ENCODE results near the gene CD24.

Gene CD24

DNA sequence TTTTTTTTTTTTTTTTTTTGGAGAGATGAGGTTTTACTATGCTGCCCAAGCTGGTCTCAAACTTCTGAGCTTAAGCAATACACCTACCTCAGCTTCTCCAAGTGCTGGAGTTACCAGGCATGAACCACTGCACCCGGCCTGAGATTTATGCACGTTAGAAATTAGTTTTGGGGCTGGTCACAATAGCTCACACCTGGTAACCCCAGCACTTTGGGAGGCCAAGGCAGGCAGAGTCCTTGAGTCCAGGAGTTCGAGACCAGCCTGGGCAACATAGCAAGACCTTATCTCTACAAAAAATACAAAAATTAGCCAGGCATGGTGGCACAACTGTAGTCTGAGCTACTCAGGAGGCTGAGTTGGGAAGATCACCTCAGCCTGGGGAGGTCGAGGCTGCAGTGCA lies 51.9 kb downstream of the CD24 start (continued):
- TF ChIP-seq, protein P1, sequence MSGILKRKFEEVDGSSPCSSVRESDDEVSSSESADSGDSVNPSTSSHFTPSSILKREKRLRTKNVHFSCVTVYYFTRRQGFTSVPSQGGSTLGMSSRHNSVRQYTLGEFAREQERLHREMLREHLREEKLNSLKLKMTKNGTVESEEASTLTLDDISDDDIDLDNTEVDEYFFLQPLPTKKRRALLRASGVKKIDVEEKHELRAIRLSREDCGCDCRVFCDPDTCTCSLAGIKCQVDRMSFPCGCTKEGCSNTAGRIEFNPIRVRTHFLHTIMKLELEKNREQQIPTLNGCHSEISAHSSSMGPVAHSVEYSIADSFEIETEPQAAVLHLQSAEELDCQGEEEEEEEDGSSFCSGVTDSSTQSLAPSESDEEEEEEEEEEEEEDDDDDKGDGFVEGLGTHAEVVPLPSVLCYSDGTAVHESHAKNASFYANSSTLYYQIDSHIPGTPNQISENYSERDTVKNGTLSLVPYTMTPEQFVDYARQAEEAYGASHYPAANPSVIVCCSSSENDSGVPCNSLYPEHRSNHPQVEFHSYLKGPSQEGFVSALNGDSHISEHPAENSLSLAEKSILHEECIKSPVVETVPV (CRISPR knock-in tag; IDR thresholded peaks at IDR 0.05) = no peak
- TF ChIP-seq, protein P2, sequence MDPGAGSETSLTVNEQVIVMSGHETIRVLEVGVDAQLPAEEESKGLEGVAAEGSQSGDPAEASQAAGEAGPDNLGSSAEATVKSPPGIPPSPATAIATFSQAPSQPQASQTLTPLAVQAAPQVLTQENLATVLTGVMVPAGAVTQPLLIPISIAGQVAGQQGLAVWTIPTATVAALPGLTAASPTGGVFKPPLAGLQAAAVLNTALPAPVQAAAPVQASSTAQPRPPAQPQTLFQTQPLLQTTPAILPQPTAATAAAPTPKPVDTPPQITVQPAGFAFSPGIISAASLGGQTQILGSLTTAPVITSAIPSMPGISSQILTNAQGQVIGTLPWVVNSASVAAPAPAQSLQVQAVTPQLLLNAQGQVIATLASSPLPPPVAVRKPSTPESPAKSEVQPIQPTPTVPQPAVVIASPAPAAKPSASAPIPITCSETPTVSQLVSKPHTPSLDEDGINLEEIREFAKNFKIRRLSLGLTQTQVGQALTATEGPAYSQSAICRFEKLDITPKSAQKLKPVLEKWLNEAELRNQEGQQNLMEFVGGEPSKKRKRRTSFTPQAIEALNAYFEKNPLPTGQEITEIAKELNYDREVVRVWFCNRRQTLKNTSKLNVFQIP (CRISPR knock-in tag; IDR thresholded peaks at IDR 0.05; ENCODE audit: borderline replicate concordance, low read depth) = no peak
- no peak for TF ChIP-seq ZNF70 (CRISPR knock-in tag; IDR thresholded peaks at IDR 0.05)
- no peak for TF ChIP-seq PPARA (CRISPR knock-in tag; IDR thresholded peaks at IDR 0.05; ENCODE audit: borderline replicate concordance)
- TF ChIP-seq TOX (CRISPR knock-in tag; IDR thresholded peaks at IDR 0.05; ENCODE audit: borderline replicate concordance) = no peak
- TF ChIP-seq ESRRG (CRISPR knock-in tag; IDR thresholded peaks at IDR 0.05) = no peak

Data from SK-N-SH treated with all-trans-retinoic acid at 6 μM for 48 hours (cell line).